ENCODE measurements around the gene BCAP31. TPM values are rescaled to one million over a fixed set of nuclear protein-coding genes. Genes with fewer than 3 reads are reported as not detected.

BCAP31 gene
- total RNA-seq, 1 donor from 2014 or later: 219 TPM

DNA sequence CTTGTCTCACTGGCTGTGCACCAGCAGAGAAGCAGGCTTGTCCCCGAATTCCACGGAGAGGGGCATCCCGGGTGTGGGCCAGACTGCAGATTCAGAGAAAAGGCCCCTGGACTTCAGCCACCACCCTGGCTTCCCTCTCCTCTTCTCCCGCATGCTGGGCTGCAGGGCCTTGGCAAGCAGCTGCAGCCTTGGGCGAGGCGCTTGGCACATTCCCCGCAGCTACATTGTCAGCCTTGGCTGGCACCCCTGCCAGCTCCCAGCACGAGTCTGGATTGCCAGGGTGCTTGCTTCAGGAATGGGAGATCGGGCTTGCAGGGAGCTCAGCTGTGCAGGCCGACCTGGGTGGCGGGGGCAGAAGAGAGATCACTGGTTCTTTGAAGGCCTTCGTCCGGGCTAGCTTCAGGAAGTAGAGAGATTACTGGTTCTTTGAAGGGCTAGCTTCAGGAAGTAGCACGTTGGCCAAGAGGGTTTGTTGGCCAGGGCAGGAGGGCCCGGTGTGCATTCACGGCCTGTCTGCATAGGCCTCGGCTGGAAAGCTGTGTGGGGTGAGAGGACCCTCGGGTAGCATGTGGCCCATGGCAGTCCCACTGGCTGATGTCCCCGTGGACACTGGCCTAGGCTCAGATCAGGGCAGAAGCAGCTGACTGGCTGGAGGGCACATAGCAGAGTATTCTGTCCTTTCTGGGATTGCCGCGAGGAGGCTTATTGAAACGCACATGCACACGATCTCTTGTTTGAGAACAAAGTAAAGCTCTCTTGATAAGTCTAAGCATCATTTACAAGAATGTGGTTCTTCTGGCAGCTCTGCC, 3.1 kb upstream of the BCAP31 start:
- H3K27ac Mint-ChIP-seq (ENCODE audit: unreplicated experiment): peak overlapping the region; percentile 77
- H3K4me3 Mint-ChIP-seq (ENCODE audit: unreplicated experiment): peak overlapping the region; percentile 35
- H3K9me3 Mint-ChIP-seq (ENCODE audit: unreplicated experiment): no peaks in the 10 kb centered on the region

DNA sequence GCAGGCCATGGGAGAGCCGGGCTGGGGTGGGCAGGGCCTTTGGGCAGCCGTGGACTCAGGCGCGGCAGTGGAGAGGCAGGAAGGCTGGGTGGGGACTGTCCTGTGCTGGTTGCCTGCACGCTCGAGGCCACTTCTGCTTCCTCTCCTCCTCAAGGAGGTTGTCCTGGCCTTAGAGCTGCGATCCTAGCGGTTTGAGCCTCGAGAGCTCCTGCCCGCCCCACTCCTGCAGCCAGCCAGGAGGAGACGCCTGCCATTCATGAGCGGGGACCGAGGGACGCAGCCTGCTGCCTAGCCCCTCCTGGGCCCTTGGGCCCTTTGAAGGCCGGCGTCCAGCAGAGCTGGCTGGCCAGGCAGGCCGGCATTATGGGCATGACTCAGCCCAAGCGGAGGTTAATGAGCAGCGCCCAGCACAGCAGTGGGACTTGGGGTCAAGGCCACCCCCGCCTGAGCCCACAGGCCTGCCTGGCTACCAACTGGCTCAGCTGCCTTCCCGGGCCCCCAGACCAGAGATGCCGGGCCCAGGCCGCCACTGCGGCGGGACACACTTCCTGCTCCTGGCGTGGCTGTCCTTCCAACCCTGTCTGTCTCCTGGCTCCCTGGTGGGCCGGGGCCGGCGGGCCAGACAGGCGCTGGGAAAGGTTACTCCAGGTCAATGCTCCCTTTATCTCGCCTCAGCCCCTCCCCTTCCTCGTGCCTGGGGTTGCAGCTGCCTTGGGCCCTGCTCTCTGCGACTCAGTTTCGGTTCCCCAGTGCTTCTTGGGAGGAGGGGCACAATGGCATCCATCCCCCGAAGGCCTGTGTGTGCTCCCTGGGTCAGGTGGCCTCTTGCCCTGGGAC, 2.3 kb upstream of the BCAP31 start:
- Mint-ChIP-seq H3K4me1 (ENCODE audit: low read depth, unreplicated experiment) (peaks cover 6% of the 10 kb centered on the region), H3K27ac (ENCODE audit: unreplicated experiment) (peak overlapping the region; percentile 77), H3K36me3 (ENCODE audit: low read depth, unreplicated experiment) (peaks cover 7% of the 10 kb centered on the region), H3K9me3 (ENCODE audit: unreplicated experiment) (no peaks in the 10 kb centered on the region), H3K4me3 (ENCODE audit: unreplicated experiment) (peak overlapping the region; percentile 62), H3K27me3 (ENCODE audit: low read depth, unreplicated experiment) (no peaks in the 10 kb centered on the region)
- Histone ChIP-seq H3K79me2 (ENCODE audit: insufficient read depth, low read length) (peaks cover 21% of the 10 kb centered on the region), H3K27ac (ENCODE audit: low read depth, low read length) (peak overlapping the region; percentile 33), H3K27me3 (ENCODE audit: insufficient read depth, low read length) (no peaks in the 10 kb centered on the region), H3K9ac (ENCODE audit: low read length) (peak overlapping the region; percentile 48), H3K4me2 (ENCODE audit: low read length) (peak overlapping the region; percentile 72), H4K20me1 (ENCODE audit: insufficient read depth, low read length) (peaks cover 14% of the 10 kb centered on the region), H3K4me1 (ENCODE audit: insufficient read depth, low read length) (peaks cover 29% of the 10 kb centered on the region), H2AFZ (ENCODE audit: low read depth, low read length) (peak overlapping the region; percentile 52), H3K9me3 (ENCODE audit: insufficient read depth, low read depth, low read length) (no peaks in the 10 kb centered on the region), H3K36me3 (ENCODE audit: insufficient read depth, low read length) (no peaks in the 10 kb centered on the region), H3K4me3 (ENCODE audit: insufficient read depth, low read depth, low read length) (peak overlapping the region; percentile 25)
- FAIRE-seq (no peak), DNase-seq (ENCODE audit: low read depth) (peak; percentile 46)
- TF ChIP-seq, protein P1, sequence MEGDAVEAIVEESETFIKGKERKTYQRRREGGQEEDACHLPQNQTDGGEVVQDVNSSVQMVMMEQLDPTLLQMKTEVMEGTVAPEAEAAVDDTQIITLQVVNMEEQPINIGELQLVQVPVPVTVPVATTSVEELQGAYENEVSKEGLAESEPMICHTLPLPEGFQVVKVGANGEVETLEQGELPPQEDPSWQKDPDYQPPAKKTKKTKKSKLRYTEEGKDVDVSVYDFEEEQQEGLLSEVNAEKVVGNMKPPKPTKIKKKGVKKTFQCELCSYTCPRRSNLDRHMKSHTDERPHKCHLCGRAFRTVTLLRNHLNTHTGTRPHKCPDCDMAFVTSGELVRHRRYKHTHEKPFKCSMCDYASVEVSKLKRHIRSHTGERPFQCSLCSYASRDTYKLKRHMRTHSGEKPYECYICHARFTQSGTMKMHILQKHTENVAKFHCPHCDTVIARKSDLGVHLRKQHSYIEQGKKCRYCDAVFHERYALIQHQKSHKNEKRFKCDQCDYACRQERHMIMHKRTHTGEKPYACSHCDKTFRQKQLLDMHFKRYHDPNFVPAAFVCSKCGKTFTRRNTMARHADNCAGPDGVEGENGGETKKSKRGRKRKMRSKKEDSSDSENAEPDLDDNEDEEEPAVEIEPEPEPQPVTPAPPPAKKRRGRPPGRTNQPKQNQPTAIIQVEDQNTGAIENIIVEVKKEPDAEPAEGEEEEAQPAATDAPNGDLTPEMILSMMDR (IDR thresholded peaks at IDR 0.05; ENCODE audit: insufficient read depth, low read depth, low read length): no peak
- no peak for TF ChIP-seq EZH2 (IDR thresholded peaks at IDR 0.05; ENCODE audit: insufficient read depth, low read length)

More for the DNA sequence above, 3.1 kb upstream of the BCAP31 start:
- peak overlapping the region; percentile 48 for H3K9ac ChIP-seq (ENCODE audit: low read length)
- H4K20me1 ChIP-seq (ENCODE audit: insufficient read depth, low read length): peaks cover 8% of the 10 kb centered on the region
- H3K4me2 ChIP-seq (ENCODE audit: low read length): peak overlapping the region; percentile 72
- Mint-ChIP-seq H3K27me3 (ENCODE audit: low read depth, unreplicated experiment) (no peaks in the 10 kb centered on the region), H3K36me3 (ENCODE audit: low read depth, unreplicated experiment) (peaks cover 15% of the 10 kb centered on the region), H3K4me1 (ENCODE audit: low read depth, unreplicated experiment) (peaks cover 3% of the 10 kb centered on the region)
- TF ChIP-seq, protein P1 (IDR thresholded peaks at IDR 0.05; ENCODE audit: insufficient read depth, low read depth, low read length): no peak
- TF ChIP-seq EZH2 (IDR thresholded peaks at IDR 0.05; ENCODE audit: insufficient read depth, low read length): no peak
- peak overlapping the region; percentile 52 for H2AFZ ChIP-seq (ENCODE audit: low read depth, low read length)
- H3K79me2 ChIP-seq (ENCODE audit: insufficient read depth, low read length): peaks cover 15% of the 10 kb centered on the region
- no peak overlapping the region for H3K27ac ChIP-seq (ENCODE audit: low read depth, low read length)
- peak overlapping the region; percentile 25 for H3K4me3 ChIP-seq (ENCODE audit: insufficient read depth, low read depth, low read length)
- no peak for FAIRE-seq
- no peaks in the 10 kb centered on the region for H3K27me3 ChIP-seq (ENCODE audit: insufficient read depth, low read length)
- no peak for DNase-seq (ENCODE audit: low read depth)
- peaks cover 26% of the 10 kb centered on the region for H3K4me1 ChIP-seq (ENCODE audit: insufficient read depth, low read length)
- H3K36me3 ChIP-seq (ENCODE audit: insufficient read depth, low read length): no peaks in the 10 kb centered on the region
- no peaks in the 10 kb centered on the region for H3K9me3 ChIP-seq (ENCODE audit: insufficient read depth, low read depth, low read length)

Measured in astrocyte (in vitro differentiated cells and primary cell).